ENCODE measurements around the gene KIF22. TPM values are rescaled to one million over a fixed set of nuclear protein-coding genes. Genes with fewer than 3 reads are reported as not detected.
"Not testable (repeated sequence)": the region's sequence is repeated elsewhere in the genome, so short reads cannot be mapped to it uniquely, and the experiment has no call there.

Gene KIF22
- total RNA-seq, 2 donors from 2014 or later = 10.1 to 17.1 TPM

DNA sequence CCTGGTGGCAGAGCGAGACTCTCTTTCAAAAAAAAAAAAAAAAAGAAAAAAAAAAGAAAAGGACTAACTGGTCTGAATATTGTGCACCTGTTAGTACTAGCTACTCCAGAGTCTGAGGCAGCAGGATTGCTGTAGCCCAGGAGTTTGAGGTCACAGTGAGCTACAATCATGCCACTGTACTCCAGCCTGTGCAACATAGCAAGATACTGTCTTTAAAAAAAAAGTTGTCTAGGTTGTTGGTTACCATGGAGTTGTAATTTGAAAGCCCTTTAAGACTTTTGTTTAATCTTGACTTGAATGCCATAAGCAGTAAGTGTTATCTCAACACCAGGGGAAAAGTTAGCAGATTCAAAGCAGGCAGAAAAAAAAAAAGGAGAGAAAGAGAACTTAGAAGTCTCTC lies 33.9 kb upstream of the KIF22 start:
- Histone ChIP-seq H3K4me1 (no peaks in the 10 kb centered on the region), H3K36me3 (no peaks in the 10 kb centered on the region), H3K4me3 (no peak overlapping the region), H3K9me3 (no peaks in the 10 kb centered on the region), H3K27ac (no peak overlapping the region), H3K27me3 (no peaks in the 10 kb centered on the region)
- no peak for DNase-seq (ENCODE audit: low spot score)
- TF ChIP-seq, protein P1, sequence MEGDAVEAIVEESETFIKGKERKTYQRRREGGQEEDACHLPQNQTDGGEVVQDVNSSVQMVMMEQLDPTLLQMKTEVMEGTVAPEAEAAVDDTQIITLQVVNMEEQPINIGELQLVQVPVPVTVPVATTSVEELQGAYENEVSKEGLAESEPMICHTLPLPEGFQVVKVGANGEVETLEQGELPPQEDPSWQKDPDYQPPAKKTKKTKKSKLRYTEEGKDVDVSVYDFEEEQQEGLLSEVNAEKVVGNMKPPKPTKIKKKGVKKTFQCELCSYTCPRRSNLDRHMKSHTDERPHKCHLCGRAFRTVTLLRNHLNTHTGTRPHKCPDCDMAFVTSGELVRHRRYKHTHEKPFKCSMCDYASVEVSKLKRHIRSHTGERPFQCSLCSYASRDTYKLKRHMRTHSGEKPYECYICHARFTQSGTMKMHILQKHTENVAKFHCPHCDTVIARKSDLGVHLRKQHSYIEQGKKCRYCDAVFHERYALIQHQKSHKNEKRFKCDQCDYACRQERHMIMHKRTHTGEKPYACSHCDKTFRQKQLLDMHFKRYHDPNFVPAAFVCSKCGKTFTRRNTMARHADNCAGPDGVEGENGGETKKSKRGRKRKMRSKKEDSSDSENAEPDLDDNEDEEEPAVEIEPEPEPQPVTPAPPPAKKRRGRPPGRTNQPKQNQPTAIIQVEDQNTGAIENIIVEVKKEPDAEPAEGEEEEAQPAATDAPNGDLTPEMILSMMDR (IDR thresholded peaks at IDR 0.05) = no peak

- not testable (repeated sequence) for H3K27me3 ChIP-seq; DNase-seq (ENCODE audit: low spot score)
Observed at GRCh38 chr16:29757086-29757485, 33.5 kb upstream of the KIF22 start.

DNA sequence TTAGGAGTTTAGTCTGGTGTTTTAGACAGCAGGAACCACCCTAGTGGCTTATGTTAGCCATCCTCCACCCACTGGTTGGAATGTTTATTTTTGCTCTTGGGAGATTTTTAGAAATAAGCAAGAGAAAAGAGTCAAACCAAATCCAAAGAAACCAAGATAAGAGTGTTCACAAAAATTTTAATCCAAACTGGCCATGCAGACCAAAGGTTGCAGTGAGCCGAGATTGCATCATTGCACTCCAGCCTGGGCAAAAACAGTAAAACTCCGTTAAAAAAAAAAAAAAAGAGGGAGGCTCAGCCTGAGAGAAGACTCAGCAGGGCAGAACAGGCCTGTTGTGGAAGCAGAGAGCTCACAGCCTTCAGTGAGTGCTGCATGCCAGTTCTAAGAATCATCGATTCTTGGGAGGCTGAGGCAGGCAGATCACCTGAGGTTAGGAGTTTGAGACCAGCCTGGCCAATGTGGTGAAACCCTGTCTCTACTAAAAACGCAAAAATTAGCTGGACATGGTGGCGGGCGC lies 32.5 kb upstream of the KIF22 start:
- Histone ChIP-seq H3K9me3 (no peaks in the 10 kb centered on the region), H3K4me1 (no peaks in the 10 kb centered on the region), H3K36me3 (no peaks in the 10 kb centered on the region), H3K27me3 (no peaks in the 10 kb centered on the region), H3K27ac (peak overlapping the region in 1 of 2 donors; percentile 23), H3K4me3 (no peak overlapping the region)
- no peak for DNase-seq (ENCODE audit: low spot score)
- TF ChIP-seq, protein P1 (IDR thresholded peaks at IDR 0.05) = no peak

More at GRCh38 chr16:29757086-29757485, 33.5 kb upstream of the KIF22 start:
- H3K9me3 ChIP-seq, H3K4me3 ChIP-seq, H3K36me3 ChIP-seq, H3K4me1 ChIP-seq, H3K27ac ChIP-seq: not testable (repeated sequence)

GRCh38 chr16:29760567-29761279 lies 29.8 kb upstream of the KIF22 start:
- DNase-seq (ENCODE audit: low spot score) = no peak
- Histone ChIP-seq H3K4me3 (no peak overlapping the region), H3K9me3 (no peaks in the 10 kb centered on the region), H3K36me3 (no peaks in the 10 kb centered on the region), H3K27ac (no peak overlapping the region), H3K27me3 (no peaks in the 10 kb centered on the region), H3K4me1 (no peaks in the 10 kb centered on the region)
- TF ChIP-seq, protein P1 (IDR thresholded peaks at IDR 0.05) = no peak

- H3K27ac ChIP-seq; H3K4me3 ChIP-seq; H3K4me1 ChIP-seq; H3K36me3 ChIP-seq; H3K9me3 ChIP-seq; DNase-seq (ENCODE audit: low spot score); H3K27me3 ChIP-seq: not testable (repeated sequence)
Observed at GRCh38 chr16:29761280-29761651, 29.3 kb upstream of the KIF22 start.

DNA sequence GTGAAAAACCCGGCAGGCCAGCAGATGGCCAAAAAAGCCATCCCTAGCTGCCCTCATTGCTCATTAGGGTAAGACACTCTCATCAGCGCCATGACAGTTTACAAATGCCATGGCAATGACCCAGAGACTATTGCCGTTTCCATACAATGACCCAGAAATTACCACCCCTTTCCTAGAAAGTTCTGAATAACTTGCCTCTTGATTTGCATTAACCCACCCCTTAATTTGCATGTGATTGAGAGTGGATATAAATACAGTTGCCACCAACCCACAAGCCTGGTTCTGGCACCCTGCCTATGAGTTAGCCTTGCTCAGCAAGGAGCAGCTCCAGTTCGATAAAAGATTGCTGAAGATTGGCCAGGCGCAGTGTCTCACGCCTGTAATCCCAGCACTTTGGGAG lies 28.7 kb upstream of the KIF22 start:
- DNase-seq (ENCODE audit: low spot score) = no peak
- Histone ChIP-seq H3K9me3 (no peaks in the 10 kb centered on the region), H3K4me1 (no peaks in the 10 kb centered on the region), H3K36me3 (no peaks in the 10 kb centered on the region), H3K27me3 (no peaks in the 10 kb centered on the region), H3K27ac (no peak overlapping the region), H3K4me3 (no peak overlapping the region)
- TF ChIP-seq, protein P1 (IDR thresholded peaks at IDR 0.05) = no peak

DNA sequence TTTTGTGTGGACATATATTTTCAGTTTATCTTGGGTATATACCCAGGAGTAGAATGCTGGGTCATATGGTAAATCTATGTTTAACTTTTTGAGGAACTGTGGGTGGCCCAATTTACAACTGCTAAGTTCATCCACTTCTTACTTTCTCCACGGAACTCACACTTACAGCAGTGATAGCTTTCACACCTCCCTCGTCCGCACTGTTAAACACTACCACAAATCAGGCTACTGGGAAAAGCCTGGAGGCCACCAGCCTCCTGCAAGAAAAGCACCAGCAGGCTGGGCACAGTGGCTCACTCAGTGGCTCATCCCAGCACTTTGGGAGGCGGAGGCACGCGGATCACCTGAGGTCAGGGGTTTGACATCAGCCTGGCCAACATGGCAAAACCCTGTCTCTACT lies 27.2 kb upstream of the KIF22 start:
- Histone ChIP-seq H3K27ac (no peak overlapping the region), H3K4me1 (no peaks in the 10 kb centered on the region), H3K36me3 (no peaks in the 10 kb centered on the region), H3K9me3 (no peaks in the 10 kb centered on the region), H3K4me3 (no peak overlapping the region), H3K27me3 (no peaks in the 10 kb centered on the region)
- no peak for DNase-seq (ENCODE audit: low spot score)
- TF ChIP-seq, protein P1 (IDR thresholded peaks at IDR 0.05) = no peak

All from right atrium auricular region (tissue), 2 donors.